Caco-2 (cell line): Measurements from ENCODE around the gene RAP1GDS1. TPM values are rescaled to one million over a fixed set of nuclear protein-coding genes. Genes with fewer than 3 reads are reported as not detected.

Experiments
- BruUV-seq: library from RNA; stranded (reverse); fragments of 400-500 nt; replicated peaks from 2 replicates; lab custom pipeline; 2021; lab: Mats Ljungman, UMichigan
- CTCF ChIA-PET: fragments of 300-600 bp; sonication (Branson Sonifier 250); formaldehyde crosslinking; loops from one replicate; lab custom pipeline; 2022; ENCODE audit warnings: antibody characterized with exemption; lab: Charles Lee
- POLR2A ChIA-PET: fragments of 300-600 bp; sonication (Branson Sonifier 250); formaldehyde crosslinking; loops from one replicate; lab custom pipeline; 2022; ENCODE audit warnings: antibody characterized with exemption; lab: Charles Lee
- DNase-seq, 2 experiments: peaks; one replicate each; pipeline versions ENCODE4 v3.0.0 to v3.0.0-alpha.2; 2020 to 2022
- H3K27me3 ChIP-seq: replicated peaks from 2 replicates; pipeline ENCODE4 v1.6.0; 2011; ENCODE audit warnings: low read length; ENCODE audit not compliant: control insufficient read depth, insufficient read depth
- H3K36me3 ChIP-seq: 2 replicates; pipeline ENCODE4 v1.5.1; 2011; ENCODE audit warnings: low read length; ENCODE audit not compliant: control insufficient read depth, insufficient read depth
- H3K4me1 ChIP-seq: fragments of 250-450 bp; sonication (Bioruptor Pico); 2 replicates; pipeline ENCODE4 v1.5.1; 2020; ENCODE audit warnings: mild to moderate bottlenecking
- H3K4me3 ChIP-seq: 2 replicates; pipeline ENCODE4 v1.5.1; 2011; ENCODE audit warnings: low read depth, mild to moderate bottlenecking, control low read depth, low read length
- H3K9me3 ChIP-seq: fragments of 250-450 bp; sonication (Bioruptor Pico); 2 replicates; pipeline ENCODE4 v1.5.1; 2020; ENCODE audit warnings: mild to moderate bottlenecking, moderate library complexity
- H3K27ac Mint-ChIP-seq: one replicate; pipeline ENCODE4 v1.8.0; 2022; ENCODE audit warnings: mixed read lengths; ENCODE audit not compliant: unreplicated experiment
- H3K27me3 Mint-ChIP-seq: one replicate; pipeline ENCODE4 v1.8.0; 2022; ENCODE audit warnings: mixed read lengths; ENCODE audit not compliant: insufficient read depth, unreplicated experiment
- H3K36me3 Mint-ChIP-seq: one replicate; pipeline ENCODE4 v1.8.0; 2022; ENCODE audit warnings: mild to moderate bottlenecking, mixed read lengths; ENCODE audit not compliant: insufficient read depth, unreplicated experiment
- H3K4me1 Mint-ChIP-seq: one replicate; pipeline ENCODE4 v1.8.0; 2022; ENCODE audit warnings: low read depth, mixed read lengths; ENCODE audit not compliant: unreplicated experiment
- H3K4me3 Mint-ChIP-seq: one replicate; pipeline ENCODE4 v1.8.0; 2022; ENCODE audit warnings: mild to moderate bottlenecking, moderate library complexity, mixed read lengths; ENCODE audit not compliant: unreplicated experiment
- H3K9me3 Mint-ChIP-seq: one replicate; pipeline ENCODE4 v1.8.0; 2022; ENCODE audit warnings: mixed read lengths; ENCODE audit not compliant: unreplicated experiment
- intact Hi-C: fragments of 100-400 bp; cut with micrococcal nuclease; formaldehyde crosslinking; loops from one replicate; pipeline ENCODE4 v1.10.0; 2022; ENCODE audit not compliant: unreplicated experiment
- total RNA-seq: library from RNA; stranded (reverse); gene quantifications from 2 replicates; pipeline ENCODE4 v1.2.3, GENCODE V29; 2022
- TF ChIP-seq, protein P1 (sequence below), 2 experiments: fragments of 200-600 bp in 1 of 2; IDR thresholded peaks; 1 replicate in 1 of 2; 2 replicates in 1 of 2; pipeline versions ENCODE4 v1.5.1 to v1.8.0; 2011 to 2022; ENCODE audit warnings: antibody characterized with exemption in 1 of 2, control low read depth in 1 of 2, inconsistent platforms in 1 of 2, low read depth in 1 of 2, low read length in 1 of 2, mild to moderate bottlenecking in 1 of 2, moderate library complexity in 1 of 2; ENCODE audit not compliant: insufficient read depth in 1 of 2, severe bottlenecking in 1 of 2, unreplicated experiment in 1 of 2

Gene RAP1GDS1
- total RNA-seq, 1 experiment from 2014 or later: 45.5 TPM

DNA sequence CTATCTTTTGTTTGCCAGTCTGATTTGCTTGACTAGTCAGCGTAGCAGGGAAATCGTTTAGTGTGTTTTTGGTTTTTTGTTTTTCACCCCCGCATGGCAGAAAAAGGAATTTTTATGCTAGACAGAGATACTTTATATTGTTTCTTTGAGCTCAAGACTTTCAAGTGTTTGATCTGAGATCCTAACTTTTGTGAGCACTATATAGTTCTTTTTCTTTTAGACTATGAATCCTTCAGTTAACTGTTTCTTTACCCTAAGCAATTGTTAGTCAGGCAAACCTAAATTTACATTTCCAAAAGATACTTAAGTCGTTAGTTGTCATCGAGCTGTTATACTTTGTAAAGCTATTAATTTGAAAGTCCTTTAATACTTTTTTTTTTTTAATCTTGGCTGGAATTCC, 73.3 kb downstream of the RAP1GDS1 start:
- H3K36me3 ChIP-seq: no peaks in the 10 kb centered on the region
- Mint-ChIP-seq H3K4me3 (no peak overlapping the region), H3K36me3 (peaks cover 12% of the 10 kb centered on the region), H3K4me1 (peaks cover 6% of the 10 kb centered on the region), H3K9me3 (peaks cover 17% of the 10 kb centered on the region), H3K27me3 (no peaks in the 10 kb centered on the region), H3K27ac (no peak overlapping the region)
- H3K9me3 ChIP-seq: no peaks in the 10 kb centered on the region; the same call in 1 of the 2 replicates
- TF ChIP-seq, protein P1, sequence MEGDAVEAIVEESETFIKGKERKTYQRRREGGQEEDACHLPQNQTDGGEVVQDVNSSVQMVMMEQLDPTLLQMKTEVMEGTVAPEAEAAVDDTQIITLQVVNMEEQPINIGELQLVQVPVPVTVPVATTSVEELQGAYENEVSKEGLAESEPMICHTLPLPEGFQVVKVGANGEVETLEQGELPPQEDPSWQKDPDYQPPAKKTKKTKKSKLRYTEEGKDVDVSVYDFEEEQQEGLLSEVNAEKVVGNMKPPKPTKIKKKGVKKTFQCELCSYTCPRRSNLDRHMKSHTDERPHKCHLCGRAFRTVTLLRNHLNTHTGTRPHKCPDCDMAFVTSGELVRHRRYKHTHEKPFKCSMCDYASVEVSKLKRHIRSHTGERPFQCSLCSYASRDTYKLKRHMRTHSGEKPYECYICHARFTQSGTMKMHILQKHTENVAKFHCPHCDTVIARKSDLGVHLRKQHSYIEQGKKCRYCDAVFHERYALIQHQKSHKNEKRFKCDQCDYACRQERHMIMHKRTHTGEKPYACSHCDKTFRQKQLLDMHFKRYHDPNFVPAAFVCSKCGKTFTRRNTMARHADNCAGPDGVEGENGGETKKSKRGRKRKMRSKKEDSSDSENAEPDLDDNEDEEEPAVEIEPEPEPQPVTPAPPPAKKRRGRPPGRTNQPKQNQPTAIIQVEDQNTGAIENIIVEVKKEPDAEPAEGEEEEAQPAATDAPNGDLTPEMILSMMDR (IDR thresholded peaks at IDR 0.05; ENCODE audit: insufficient read depth in 1 of 2, low read depth in 1 of 2, low read length in 1 of 2, severe bottlenecking in 1 of 2, unreplicated experiment in 1 of 2): no peak
- no TSS peak for BruUV-seq
- no peaks in the 10 kb centered on the region for H3K4me1 ChIP-seq
- intact Hi-C loops: no loop called here
- ChIA-PET CTCF (no interaction called here), POLR2A (no interaction called here)
- H3K27me3 ChIP-seq: no peaks in the 10 kb centered on the region
- H3K4me3 ChIP-seq: no peak overlapping the region
- no peak for DNase-seq

DNA sequence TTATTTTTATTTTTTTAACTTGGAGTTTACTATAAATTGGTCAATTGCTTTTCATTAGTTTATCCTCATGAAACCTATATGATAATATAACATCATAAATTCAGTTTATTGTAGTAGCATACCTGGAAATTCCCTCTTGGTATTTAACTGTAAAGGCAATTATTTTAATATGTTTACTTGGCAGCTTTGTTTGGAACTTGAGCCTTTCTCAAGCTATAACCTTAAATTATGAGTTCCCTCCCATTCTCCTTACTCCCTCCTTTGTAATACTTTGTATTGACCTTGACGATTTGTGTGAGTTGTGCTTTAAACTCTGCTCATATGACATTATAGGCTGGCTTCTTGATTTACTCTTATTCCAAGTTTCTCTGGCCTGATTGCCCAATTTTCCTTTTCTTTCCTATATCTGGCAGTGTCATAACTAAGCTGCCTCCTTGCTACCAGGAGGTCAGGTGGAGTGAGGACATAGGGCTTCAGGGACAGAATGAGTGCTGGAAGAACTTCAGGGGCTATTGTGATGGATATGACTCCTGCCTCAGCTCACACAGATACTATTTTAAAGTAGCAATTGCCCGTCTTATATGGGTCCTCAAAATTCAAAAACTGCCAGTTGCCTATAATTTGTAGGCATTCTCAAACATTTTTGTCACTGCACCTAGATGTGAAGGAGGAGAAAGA, 77.7 kb downstream of the RAP1GDS1 start:
- POLR2A ChIA-PET: no interaction called here
- no peaks in the 10 kb centered on the region for H3K27me3 Mint-ChIP-seq
- no TSS peak for BruUV-seq

DNA sequence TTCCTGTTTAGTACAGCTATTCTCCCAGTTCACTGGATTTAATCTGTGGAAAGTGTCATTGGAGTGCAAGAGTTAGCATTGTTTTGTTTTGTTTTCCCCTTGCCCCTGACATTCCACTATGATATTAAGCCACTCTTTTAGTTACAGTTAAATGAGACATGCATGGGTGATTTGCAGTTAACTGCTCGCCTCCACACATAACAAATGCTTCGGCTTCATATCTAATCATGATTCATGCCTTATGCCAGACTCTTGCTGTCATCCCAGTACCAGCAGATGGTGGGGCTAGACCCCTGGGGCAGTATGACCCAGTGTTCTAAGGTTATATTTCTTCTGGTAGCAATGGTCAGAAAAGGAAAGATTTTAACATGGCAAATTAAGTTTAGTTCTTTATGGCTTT, 80.1 kb downstream of the RAP1GDS1 start:
- H3K9me3 ChIP-seq: no peaks in the 10 kb centered on the region
- H3K4me1 ChIP-seq: no peaks in the 10 kb centered on the region
- H3K4me3 Mint-ChIP-seq: no peak overlapping the region
- H3K27me3 Mint-ChIP-seq: no peaks in the 10 kb centered on the region
- no peaks in the 10 kb centered on the region for H3K27me3 ChIP-seq
- CTCF ChIA-PET: no interaction called here
- peaks cover 6% of the 10 kb centered on the region for H3K4me1 Mint-ChIP-seq
- H3K27ac Mint-ChIP-seq: no peak overlapping the region
- BruUV-seq: no TSS peak
- DNase-seq: no peak
- TF ChIP-seq, protein P1 (IDR thresholded peaks at IDR 0.05; ENCODE audit: insufficient read depth in 1 of 2, low read depth in 1 of 2, low read length in 1 of 2, severe bottlenecking in 1 of 2, unreplicated experiment in 1 of 2): no peak
- no peaks in the 10 kb centered on the region for H3K9me3 Mint-ChIP-seq
- no peaks in the 10 kb centered on the region for H3K36me3 ChIP-seq
- H3K4me3 ChIP-seq: no peak overlapping the region
- POLR2A ChIA-PET: no interaction called here
- H3K36me3 Mint-ChIP-seq: no peaks in the 10 kb centered on the region
- intact Hi-C loops: no loop called here

More for the DNA sequence above, 77.7 kb downstream of the RAP1GDS1 start:
- CTCF ChIA-PET: no interaction called here
- H3K27ac Mint-ChIP-seq: no peak overlapping the region
- no peak overlapping the region for H3K4me3 Mint-ChIP-seq
- no peak for DNase-seq
- intact Hi-C loops: no loop called here
- no peaks in the 10 kb centered on the region for H3K36me3 ChIP-seq
- peaks cover 6% of the 10 kb centered on the region for H3K4me1 Mint-ChIP-seq
- no peaks in the 10 kb centered on the region for H3K36me3 Mint-ChIP-seq
- H3K4me3 ChIP-seq: no peak overlapping the region
- no peaks in the 10 kb centered on the region for H3K27me3 ChIP-seq
- H3K4me1 ChIP-seq: no peaks in the 10 kb centered on the region
- TF ChIP-seq, protein P1 (IDR thresholded peaks at IDR 0.05; ENCODE audit: insufficient read depth in 1 of 2, low read depth in 1 of 2, low read length in 1 of 2, severe bottlenecking in 1 of 2, unreplicated experiment in 1 of 2): no peak
- no peaks in the 10 kb centered on the region for H3K9me3 Mint-ChIP-seq
- no peaks in the 10 kb centered on the region for H3K9me3 ChIP-seq
